ENCODE results near the gene FZD1. TPM values are rescaled to one million over a fixed set of nuclear protein-coding genes. Genes with fewer than 3 reads are reported as not detected.

FZD1 gene
- total RNA-seq, 1 experiment from 2014 or later = 3.7 TPM

DNA sequence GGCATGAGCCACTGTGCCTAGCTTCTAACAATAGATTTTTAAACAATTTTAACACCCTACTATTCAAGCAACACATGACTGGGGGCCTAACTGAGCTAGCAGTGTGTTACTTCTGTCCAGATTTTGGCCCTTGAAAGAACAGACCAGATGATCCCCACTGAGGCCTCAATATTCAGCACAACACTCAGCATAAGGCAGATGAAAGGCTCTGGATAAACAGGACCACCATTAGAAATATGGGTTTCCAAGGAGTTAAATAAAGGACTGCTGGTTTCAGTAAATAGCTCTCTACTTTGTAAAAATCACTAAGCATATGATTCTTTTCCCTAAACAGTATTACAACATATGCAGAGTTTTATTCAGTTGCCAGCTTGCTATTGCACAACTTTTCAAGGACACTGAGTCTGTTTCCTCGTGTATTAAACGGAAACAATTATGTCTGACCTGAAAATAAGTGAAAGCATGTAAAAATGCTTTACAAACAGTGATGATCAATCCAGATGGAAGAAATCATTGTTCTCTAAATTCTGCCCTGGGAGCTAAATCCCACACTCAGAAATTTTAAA, 23.8 kb upstream of the FZD1 start:
- Histone ChIP-seq H3K79me2 (ENCODE audit: insufficient read depth, low read length) (no peaks in the 10 kb centered on the region), H3K9me3 (ENCODE audit: control insufficient read depth in 1 of 2, insufficient read depth in 1 of 2, low read depth in 1 of 2, low read length in 2 of 2) (no peaks in the 10 kb centered on the region), H3K9me2 (ENCODE audit: insufficient read depth) (no peaks in the 10 kb centered on the region), H4K20me1 (ENCODE audit: insufficient read depth) (no peaks in the 10 kb centered on the region), H3K4me1 (ENCODE audit: control insufficient read depth in 1 of 2, insufficient read depth in 2 of 2, low read length in 2 of 2) (peaks cover 2 to 4% of the 10 kb centered on the region in 2 experiments; a peak in 3 of 4 replicates), H3K9ac (ENCODE audit: low read length) (no peak overlapping the region), H3K36me3 (ENCODE audit: control insufficient read depth in 1 of 2, insufficient read depth in 2 of 2, low read length in 2 of 2) (no peaks in the 10 kb centered on the region), H3K4me3 (replicated peaks in 1 of 2; ENCODE audit: low read depth in 1 of 2, low read length in 2 of 2) (no peak overlapping the region), H2AFZ (ENCODE audit: low read depth, low read length, poor library complexity, severe bottlenecking) (no peak overlapping the region), H3K4me2 (ENCODE audit: low read length) (no peak overlapping the region), H3K27ac (ENCODE audit: low read depth, low read length) (no peak overlapping the region), H3K27me3 (ENCODE audit: insufficient read depth, low read length) (no peaks in the 10 kb centered on the region)
- intact Hi-C loops (cut with micrococcal nuclease) = no loop called here
- ATAC-seq (no peak), DNase-seq (ENCODE audit: low read depth, low spot score) (no peak)
- POLR2A ChIA-PET = no interaction called here
- CTCF ChIA-PET = no interaction called here
- RAD21 ChIA-PET (ENCODE audit: low non-redundant PET in 1 of 2, low total read pairs in 2 of 2, uncharacterized antibody in 2 of 2, unreplicated experiment in 2 of 2) = no interaction called here
- TF ChIP-seq, protein P1, sequence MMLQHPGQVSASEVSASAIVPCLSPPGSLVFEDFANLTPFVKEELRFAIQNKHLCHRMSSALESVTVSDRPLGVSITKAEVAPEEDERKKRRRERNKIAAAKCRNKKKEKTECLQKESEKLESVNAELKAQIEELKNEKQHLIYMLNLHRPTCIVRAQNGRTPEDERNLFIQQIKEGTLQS (IDR thresholded peaks at IDR 0.05) = no peak
- TF ChIP-seq CEBPB (IDR thresholded peaks at IDR 0.05; ENCODE audit: low read depth) (no peak), RAD21 (IDR thresholded peaks at IDR 0.05; ENCODE audit: low read depth) (no peak), SP1 (IDR thresholded peaks at IDR 0.05; ENCODE audit: low read depth) (no peak), SIN3A (IDR thresholded peaks at IDR 0.05; ENCODE audit: low read depth) (no peak), EGR1 (IDR thresholded peaks at IDR 0.05; ENCODE audit: low read depth) (no peak), POLR2AphosphoS5 (IDR thresholded peaks at IDR 0.05; ENCODE audit: low read depth, low read length) (no peak), POLR2A (IDR thresholded peaks at IDR 0.05; ENCODE audit: borderline replicate concordance, extremely low read depth, insufficient read depth, insufficient read length) (no peak), CBX3 (IDR thresholded peaks at IDR 0.05; ENCODE audit: low read depth) (no peak), YY1 (IDR thresholded peaks at IDR 0.05; ENCODE audit: extremely low read depth, insufficient replicate concordance, low read depth, low read length) (no peak), EZH2phosphoT487 (IDR thresholded peaks at IDR 0.05; ENCODE audit: borderline replicate concordance) (no peak), ELF1 (IDR thresholded peaks at IDR 0.05; ENCODE audit: borderline replicate concordance, low read depth) (no peak), FOSL1 (IDR thresholded peaks at IDR 0.05; ENCODE audit: low read depth) (no peak), SRF (IDR thresholded peaks at IDR 0.05; ENCODE audit: low read depth) (no peak), TCF7L2 (IDR thresholded peaks at IDR 0.05; ENCODE audit: borderline replicate concordance, extremely low read depth, insufficient read depth, insufficient read length) (no peak), JUND (IDR thresholded peaks at IDR 0.05) (no peak), EZH2 (IDR thresholded peaks at IDR 0.05) (no peak)
- TF ChIP-seq, protein P2, sequence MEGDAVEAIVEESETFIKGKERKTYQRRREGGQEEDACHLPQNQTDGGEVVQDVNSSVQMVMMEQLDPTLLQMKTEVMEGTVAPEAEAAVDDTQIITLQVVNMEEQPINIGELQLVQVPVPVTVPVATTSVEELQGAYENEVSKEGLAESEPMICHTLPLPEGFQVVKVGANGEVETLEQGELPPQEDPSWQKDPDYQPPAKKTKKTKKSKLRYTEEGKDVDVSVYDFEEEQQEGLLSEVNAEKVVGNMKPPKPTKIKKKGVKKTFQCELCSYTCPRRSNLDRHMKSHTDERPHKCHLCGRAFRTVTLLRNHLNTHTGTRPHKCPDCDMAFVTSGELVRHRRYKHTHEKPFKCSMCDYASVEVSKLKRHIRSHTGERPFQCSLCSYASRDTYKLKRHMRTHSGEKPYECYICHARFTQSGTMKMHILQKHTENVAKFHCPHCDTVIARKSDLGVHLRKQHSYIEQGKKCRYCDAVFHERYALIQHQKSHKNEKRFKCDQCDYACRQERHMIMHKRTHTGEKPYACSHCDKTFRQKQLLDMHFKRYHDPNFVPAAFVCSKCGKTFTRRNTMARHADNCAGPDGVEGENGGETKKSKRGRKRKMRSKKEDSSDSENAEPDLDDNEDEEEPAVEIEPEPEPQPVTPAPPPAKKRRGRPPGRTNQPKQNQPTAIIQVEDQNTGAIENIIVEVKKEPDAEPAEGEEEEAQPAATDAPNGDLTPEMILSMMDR (IDR thresholded peaks at IDR 0.05 in 2 of 3, conservative IDR thresholded peaks at IDR 0.05 in 1 of 3; ENCODE audit: borderline replicate concordance in 1 of 3, insufficient read depth in 1 of 3, low read depth in 2 of 3, low read length in 2 of 3) = no peak
- TF ChIP-seq, protein P3, sequence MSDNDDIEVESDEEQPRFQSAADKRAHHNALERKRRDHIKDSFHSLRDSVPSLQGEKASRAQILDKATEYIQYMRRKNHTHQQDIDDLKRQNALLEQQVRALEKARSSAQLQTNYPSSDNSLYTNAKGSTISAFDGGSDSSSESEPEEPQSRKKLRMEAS (IDR thresholded peaks at IDR 0.05) = no peak
- TF ChIP-seq, protein P4, sequence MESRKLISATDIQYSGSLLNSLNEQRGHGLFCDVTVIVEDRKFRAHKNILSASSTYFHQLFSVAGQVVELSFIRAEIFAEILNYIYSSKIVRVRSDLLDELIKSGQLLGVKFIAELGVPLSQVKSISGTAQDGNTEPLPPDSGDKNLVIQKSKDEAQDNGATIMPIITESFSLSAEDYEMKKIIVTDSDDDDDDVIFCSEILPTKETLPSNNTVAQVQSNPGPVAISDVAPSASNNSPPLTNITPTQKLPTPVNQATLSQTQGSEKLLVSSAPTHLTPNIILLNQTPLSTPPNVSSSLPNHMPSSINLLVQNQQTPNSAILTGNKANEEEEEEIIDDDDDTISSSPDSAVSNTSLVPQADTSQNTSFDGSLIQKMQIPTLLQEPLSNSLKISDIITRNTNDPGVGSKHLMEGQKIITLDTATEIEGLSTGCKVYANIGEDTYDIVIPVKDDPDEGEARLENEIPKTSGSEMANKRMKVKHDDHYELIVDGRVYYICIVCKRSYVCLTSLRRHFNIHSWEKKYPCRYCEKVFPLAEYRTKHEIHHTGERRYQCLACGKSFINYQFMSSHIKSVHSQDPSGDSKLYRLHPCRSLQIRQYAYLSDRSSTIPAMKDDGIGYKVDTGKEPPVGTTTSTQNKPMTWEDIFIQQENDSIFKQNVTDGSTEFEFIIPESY (IDR thresholded peaks at IDR 0.05; ENCODE audit: extremely low read depth, insufficient replicate concordance, low read length) = no peak
- no TSS peak for BruUV-seq (replicated peaks)
